Activated T-cell treated with anti-CD3 and anti-CD28 coated beads for 1 hour (primary cell): ENCODE results near the gene KIAA0232.

Experiments
- DNase-seq: peaks from one replicate; pipeline ENCODE4 v3.0.0-alpha.2; 2020; ENCODE audit warnings: low read depth

KIAA0232 gene

GRCh38 chr4:6782147-6782845 lies at the start of gene KIAA0232:
Gene KIAA0232, plus strand, starts transcription at chr4:6782727. Its CDS starts 41,727 bp downstream, at chr4:6824454.
- DNase-seq, result peak; percentile 82

GRCh38 chr4:6733358-6734164 lies 49.0 kb upstream of the KIAA0232 start:
- no peak for DNase-seq

- no peak for DNase-seq
These were observed 48.3 kb upstream of the KIAA0232 start for GRCh38 chr4:6734165-6734786.

DNA sequence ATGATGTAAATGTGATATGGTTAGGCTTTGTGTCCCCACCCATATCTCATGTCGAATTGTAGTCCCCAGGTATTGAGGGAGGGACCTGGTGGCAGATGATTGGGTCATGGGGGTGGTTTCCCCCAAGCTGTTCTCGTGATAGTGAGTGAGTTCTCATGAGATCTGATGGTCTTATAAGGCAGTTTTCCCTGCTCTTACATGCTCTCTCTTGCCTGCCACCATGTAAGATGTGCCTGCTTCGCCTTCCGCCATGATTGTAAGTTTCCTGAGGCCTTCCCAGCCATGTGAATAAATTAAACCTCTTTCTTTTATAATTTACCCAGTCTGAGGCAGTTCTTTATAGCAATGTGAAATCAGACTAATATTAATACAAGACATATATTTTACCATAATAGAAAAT lies 42.6 kb upstream of the KIAA0232 start:
- no peak for DNase-seq

- DNase-seq, result no peak
These were observed 42.2 kb upstream of the KIAA0232 start for GRCh38 chr4:6740347-6740746.

DNA sequence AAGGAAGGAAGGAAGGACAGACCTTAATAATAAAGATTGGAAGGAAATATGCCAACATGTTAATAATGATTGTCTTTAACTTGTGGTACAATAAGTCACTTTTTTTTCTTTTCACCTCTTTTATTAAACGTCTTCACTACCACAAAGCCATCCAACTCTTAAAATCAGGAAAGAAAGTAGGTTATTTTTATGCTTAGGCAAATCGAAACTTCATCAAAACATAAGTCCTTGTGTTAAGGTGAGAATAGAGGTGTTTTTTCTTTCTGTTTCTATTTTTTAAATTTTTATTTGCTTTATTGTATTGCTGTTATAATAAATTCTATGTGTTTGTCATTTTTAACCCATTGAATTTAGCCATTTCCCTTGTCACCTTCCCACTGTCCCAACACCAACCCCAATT lies 40.0 kb upstream of the KIAA0232 start:
- DNase-seq, result no peak

DNA sequence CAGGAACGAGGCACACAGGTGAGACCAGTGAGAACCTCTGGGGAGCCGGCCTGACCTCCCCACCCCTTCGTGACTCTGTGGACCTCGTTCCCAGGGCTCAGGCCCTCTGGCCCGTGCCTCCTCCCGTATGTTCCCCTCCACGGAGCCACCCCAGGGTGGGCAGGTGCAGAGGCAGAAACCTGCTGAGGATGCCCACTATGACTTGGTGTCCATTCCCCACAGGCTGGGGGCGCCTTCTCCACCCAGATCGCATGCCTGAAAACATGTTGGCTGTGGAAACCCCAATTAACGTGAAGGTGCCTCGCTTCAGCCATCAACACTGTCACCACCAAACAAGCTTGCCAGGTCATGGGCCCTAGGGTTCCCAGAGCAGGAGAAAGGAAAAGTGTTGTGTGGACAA lies 39.5 kb upstream of the KIAA0232 start:
- no peak for DNase-seq

GRCh38 chr4:6746721-6747293 lies 35.7 kb upstream of the KIAA0232 start:
- no peak for DNase-seq

DNA sequence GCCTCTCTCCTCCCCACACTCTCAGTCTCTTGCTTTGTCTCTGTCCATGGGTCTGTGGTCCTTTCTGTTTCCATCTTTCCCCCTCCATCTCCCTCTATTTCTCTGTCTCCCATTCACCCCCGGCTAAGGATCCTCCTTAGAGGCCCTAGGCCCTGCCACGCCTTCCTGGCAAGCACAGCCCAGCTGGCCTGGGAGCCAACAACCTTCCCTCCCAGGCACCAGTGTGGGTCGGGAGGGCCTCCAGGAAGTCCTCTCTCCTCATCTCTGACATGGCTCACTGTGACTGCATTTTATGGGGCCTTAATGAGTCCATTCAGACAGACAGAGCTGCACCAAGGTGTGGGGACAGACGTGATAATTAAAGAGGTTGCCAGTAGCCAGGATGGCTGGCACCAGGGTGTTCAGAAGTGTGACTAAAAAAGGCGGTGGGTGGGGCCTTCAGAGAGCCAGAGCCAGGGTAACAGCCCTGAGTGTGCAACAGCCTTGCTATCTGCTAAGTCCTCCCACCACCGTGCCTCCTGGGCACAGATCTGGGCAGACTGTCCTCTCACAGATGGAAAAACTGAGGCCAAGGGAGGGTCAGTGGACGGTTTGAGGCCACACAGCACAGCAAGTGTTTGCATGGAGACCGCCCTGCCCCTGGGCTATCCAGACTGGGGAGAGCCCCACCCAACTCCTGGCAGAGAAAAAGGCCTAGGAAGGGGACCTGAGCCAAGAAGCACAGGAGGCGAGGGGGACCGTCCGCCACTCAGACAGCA lies 35.1 kb upstream of the KIAA0232 start:
- DNase-seq, result no peak

- DNase-seq, result no peak
These were observed 34.2 kb upstream of the KIAA0232 start for GRCh38 chr4:6748286-6748685.

DNA sequence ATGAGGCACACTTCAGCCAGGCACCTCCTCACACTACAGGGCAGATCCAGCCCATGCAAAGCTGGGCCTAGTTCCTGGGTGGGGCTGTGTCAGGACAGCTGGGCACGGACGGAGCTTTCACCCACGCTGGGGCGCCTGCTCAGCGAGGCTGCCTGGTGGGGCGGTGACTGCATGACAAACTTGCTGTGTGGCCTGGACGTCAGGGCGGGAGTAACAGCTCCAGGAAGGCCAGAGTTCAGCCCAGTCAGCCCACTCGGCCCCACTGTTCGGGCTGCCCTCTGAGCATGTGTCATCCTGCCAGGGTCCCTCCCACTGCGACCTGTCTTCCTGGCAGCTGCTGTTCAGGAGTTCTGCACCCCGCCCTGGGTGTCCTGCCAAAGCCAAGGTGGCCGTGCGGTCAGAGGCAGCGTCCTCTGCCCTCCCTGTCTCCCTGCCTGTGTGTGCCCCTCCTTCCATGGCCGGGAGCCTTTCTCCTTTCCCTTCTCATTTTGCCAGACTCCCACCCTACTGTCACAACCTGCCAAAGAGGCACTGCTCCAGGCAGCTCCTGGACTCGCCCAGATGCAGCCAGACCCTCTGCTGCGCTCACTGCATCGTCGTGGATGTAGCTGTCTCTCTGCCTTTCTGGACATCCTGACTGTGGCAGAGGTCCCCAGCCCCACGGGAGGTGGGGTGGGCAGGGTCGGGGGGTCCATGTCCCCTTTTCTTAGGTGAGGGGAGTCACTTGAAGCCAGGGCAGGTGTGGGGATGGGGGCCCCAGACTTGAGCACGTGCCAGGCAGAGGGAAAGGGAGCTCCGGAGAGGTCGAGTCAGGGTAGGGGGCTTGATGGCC lies 33.0 kb upstream of the KIAA0232 start:
- no peak for DNase-seq

GRCh38 chr4:6750286-6751221 lies 32.0 kb upstream of the KIAA0232 start:
- DNase-seq, result no peak

DNA sequence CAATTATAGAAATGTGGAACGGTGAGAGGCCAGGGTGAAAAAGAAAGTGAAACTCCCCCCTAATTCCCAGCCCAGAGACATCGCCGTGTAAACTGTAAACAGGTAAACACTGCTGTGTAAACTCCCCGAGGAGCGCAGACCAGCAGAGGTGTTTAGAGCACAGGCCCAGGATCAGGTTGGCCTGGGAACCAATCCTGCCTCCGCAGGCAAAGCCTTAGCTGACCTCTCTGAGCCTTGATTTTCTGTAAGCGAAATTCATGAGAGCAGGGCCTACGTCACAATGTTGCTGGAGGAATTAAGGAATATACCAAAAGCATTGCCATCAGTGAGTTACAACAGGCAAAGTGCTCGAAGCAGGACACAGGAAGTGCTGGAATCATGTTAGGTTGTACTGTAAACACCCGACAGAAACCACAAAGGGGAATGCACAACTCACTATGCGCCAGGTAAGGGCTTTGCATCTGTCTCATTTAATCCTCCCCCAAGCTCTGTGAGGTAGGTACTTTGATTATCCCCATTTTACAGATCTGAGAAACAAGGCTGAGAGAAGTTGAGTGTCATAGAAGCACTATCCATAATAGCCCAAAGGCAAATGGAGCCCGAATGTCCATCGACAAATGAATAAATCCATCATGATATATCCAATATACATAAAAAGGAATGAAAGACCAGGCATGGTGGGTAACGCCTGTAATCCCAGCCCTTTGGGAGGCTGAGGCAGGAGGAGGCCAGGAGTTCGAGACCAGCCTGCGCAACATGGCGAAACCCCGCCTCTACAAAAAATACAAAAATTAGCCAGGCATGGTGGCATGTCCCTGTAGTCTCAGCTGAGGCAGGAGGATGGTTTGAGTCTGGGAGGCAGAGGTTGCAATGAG lies 30.7 kb upstream of the KIAA0232 start:
- no peak for DNase-seq

GRCh38 chr4:6752486-6752829 lies 30.1 kb upstream of the KIAA0232 start:
- no peak for DNase-seq

DNA sequence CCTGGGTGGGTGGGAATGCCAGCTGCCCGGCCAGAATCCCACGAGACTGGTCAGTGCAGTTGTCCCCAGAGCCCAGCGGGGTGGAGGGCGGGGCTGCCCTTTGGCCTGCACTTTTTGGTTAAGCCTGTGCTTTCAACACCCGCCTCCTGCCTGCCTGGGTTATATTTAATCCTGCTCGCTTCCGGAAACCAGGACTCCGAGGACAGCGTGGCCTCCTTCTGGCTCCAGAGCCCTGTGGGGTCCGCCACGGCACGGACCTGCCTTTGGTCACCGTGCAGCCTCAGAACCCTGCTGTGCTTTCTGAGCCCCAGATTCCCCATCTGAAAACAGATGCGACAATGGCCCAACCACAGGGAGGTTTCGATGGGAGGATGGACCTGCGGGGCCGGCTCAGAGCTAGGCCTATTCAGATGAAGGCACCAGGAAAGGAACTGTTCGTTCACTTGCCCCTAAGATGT lies 29.4 kb upstream of the KIAA0232 start:
- DNase-seq, result no peak

DNA sequence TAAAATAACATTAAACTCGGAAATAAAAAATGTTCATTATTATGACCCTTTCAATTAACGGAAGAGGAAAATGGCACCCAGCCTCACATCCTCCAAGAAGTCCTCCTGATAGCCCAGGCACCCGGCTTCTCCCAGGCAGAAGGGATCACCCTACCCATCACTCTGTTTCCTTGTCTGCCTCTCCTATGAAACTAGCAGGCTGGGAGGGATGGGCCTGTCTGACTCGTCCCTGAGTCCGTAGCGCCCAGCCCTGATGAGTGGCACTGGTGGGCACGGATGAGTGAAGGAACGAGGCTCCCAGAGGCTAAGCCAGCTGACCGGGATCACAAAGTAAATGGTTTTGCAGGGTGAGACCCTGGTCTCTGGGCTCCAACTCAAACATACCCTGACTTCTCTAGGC lies 28.6 kb upstream of the KIAA0232 start:
- DNase-seq, result no peak

DNA sequence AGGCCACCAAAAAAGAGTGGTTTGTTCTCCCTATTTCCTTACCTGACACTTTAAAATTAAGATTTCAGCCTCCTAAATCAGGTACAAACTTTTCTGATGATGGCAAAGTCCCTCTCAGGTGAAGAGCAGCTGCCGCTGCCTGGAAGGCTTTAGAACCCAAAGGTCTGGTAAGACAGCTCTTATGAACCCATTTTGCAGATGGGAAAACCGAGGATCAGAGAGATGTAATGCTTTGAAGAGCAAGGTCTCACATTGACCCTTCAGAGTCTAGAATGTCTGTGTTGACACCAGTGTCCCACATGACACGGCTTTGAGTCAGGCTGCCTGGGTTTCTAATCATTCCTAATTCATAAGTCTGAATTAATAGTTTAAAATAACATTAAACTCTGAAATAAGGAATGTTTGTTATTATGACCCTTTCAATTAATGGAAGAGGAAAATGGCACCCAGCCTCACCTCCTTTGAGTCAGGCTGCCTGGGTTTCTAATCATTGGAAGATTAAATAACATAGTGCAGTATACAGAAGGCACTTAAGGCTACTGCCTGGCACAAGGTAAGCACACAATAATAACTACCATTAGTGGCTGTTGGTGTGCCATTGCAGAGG lies 27.9 kb upstream of the KIAA0232 start:
- DNase-seq, result no peak

- DNase-seq, result no peak
These were observed 27.3 kb upstream of the KIAA0232 start for GRCh38 chr4:6755088-6755753.
